Measurements from ENCODE around the gene SLC11A1.

SLC11A1 gene

GRCh38 chr2:218381916-218382366 lies at the start of gene SLC11A1:
Gene SLC11A1, plus strand, starts transcription at chr2:218382273. Its CDS starts 96 bp downstream, at chr2:218382369.
- no peaks in the 10 kb centered on the region for H3K27me3 ChIP-seq (ENCODE audit: control insufficient read depth in 1 of 2, insufficient read depth in 2 of 2, low read length in 2 of 2)
- H3K9me3 ChIP-seq (ENCODE audit: low read length), result no peaks in the 10 kb centered on the region
- H3K4me1 ChIP-seq (ENCODE audit: insufficient read depth, low read length), result no peaks in the 10 kb centered on the region
- H3K4me3 ChIP-seq (ENCODE audit: low read depth in 1 of 2, low read length in 2 of 2), result no peak within 1 kb of the TSS
- no peak within 1 kb of the TSS for H3K27ac ChIP-seq (ENCODE audit: low read depth, low read length)
- no peaks in the 10 kb centered on the region for H3K36me3 ChIP-seq (ENCODE audit: insufficient read depth, low read length)
- H3K9ac ChIP-seq (ENCODE audit: low read length), result no peak within 1 kb of the TSS

- Histone ChIP-seq H3K27ac (ENCODE audit: low read depth, low read length) (no peak overlapping the region), H3K4me3 (ENCODE audit: low read depth in 1 of 2, low read length in 2 of 2) (no peak overlapping the region), H3K36me3 (ENCODE audit: insufficient read depth, low read length) (no peaks in the 10 kb centered on the region), H3K9ac (ENCODE audit: low read length) (no peak overlapping the region), H3K4me1 (ENCODE audit: insufficient read depth, low read length) (no peaks in the 10 kb centered on the region), H3K9me3 (ENCODE audit: low read length) (no peaks in the 10 kb centered on the region), H3K27me3 (ENCODE audit: control insufficient read depth in 1 of 2, insufficient read depth in 2 of 2, low read length in 2 of 2) (no peaks in the 10 kb centered on the region)
These were observed 49.8 kb upstream of the SLC11A1 start for GRCh38 chr2:218332288-218332687.

GRCh38 chr2:218332920-218333645 lies 49.0 kb upstream of the SLC11A1 start:
- Histone ChIP-seq H3K4me1 (ENCODE audit: insufficient read depth, low read length) (no peaks in the 10 kb centered on the region), H3K36me3 (ENCODE audit: insufficient read depth, low read length) (no peaks in the 10 kb centered on the region), H3K9ac (ENCODE audit: low read length) (no peak overlapping the region), H3K4me3 (ENCODE audit: low read depth in 1 of 2, low read length in 2 of 2) (no peak overlapping the region), H3K27ac (ENCODE audit: low read depth, low read length) (no peak overlapping the region), H3K9me3 (ENCODE audit: low read length) (no peaks in the 10 kb centered on the region), H3K27me3 (ENCODE audit: control insufficient read depth in 1 of 2, insufficient read depth in 2 of 2, low read length in 2 of 2) (no peaks in the 10 kb centered on the region)

- Histone ChIP-seq H3K36me3 (ENCODE audit: insufficient read depth, low read length) (no peaks in the 10 kb centered on the region), H3K9ac (ENCODE audit: low read length) (no peak overlapping the region), H3K9me3 (ENCODE audit: low read length) (no peaks in the 10 kb centered on the region), H3K4me3 (ENCODE audit: low read depth in 1 of 2, low read length in 2 of 2) (no peak overlapping the region), H3K4me1 (ENCODE audit: insufficient read depth, low read length) (no peaks in the 10 kb centered on the region), H3K27ac (ENCODE audit: low read depth, low read length) (no peak overlapping the region), H3K27me3 (ENCODE audit: control insufficient read depth in 1 of 2, insufficient read depth in 2 of 2, low read length in 2 of 2) (no peaks in the 10 kb centered on the region)
These were observed 47.5 kb upstream of the SLC11A1 start for GRCh38 chr2:218334531-218334930.

GRCh38 chr2:218340656-218341055 lies 41.4 kb upstream of the SLC11A1 start:
- Histone ChIP-seq H3K4me3 (ENCODE audit: low read depth in 1 of 2, low read length in 2 of 2) (no peak overlapping the region), H3K36me3 (ENCODE audit: insufficient read depth, low read length) (no peaks in the 10 kb centered on the region), H3K4me1 (ENCODE audit: insufficient read depth, low read length) (no peaks in the 10 kb centered on the region), H3K9me3 (ENCODE audit: low read length) (no peaks in the 10 kb centered on the region), H3K27me3 (ENCODE audit: control insufficient read depth in 1 of 2, insufficient read depth in 2 of 2, low read length in 2 of 2) (no peaks in the 10 kb centered on the region), H3K27ac (ENCODE audit: low read depth, low read length) (no peak overlapping the region), H3K9ac (ENCODE audit: low read length) (no peak overlapping the region)

- Histone ChIP-seq H3K36me3 (ENCODE audit: insufficient read depth, low read length) (no peaks in the 10 kb centered on the region), H3K4me1 (ENCODE audit: insufficient read depth, low read length) (no peaks in the 10 kb centered on the region), H3K9me3 (ENCODE audit: low read length) (no peaks in the 10 kb centered on the region), H3K27me3 (ENCODE audit: control insufficient read depth in 1 of 2, insufficient read depth in 2 of 2, low read length in 2 of 2) (no peaks in the 10 kb centered on the region), H3K27ac (ENCODE audit: low read depth, low read length) (no peak overlapping the region), H3K4me3 (ENCODE audit: low read depth in 1 of 2, low read length in 2 of 2) (no peak overlapping the region), H3K9ac (ENCODE audit: low read length) (no peak overlapping the region)
These were observed 40.7 kb upstream of the SLC11A1 start for GRCh38 chr2:218341381-218341780.

- no peak overlapping the region for H3K9ac ChIP-seq (ENCODE audit: low read length)
- no peaks in the 10 kb centered on the region for H3K4me1 ChIP-seq (ENCODE audit: insufficient read depth, low read length)
- H3K9me3 ChIP-seq (ENCODE audit: low read length), result no peaks in the 10 kb centered on the region
- H3K36me3 ChIP-seq (ENCODE audit: insufficient read depth, low read length), result no peaks in the 10 kb centered on the region
- no peak overlapping the region for H3K4me3 ChIP-seq (ENCODE audit: low read depth in 1 of 2, low read length in 2 of 2)
- H3K27ac ChIP-seq (ENCODE audit: low read depth, low read length), result no peak overlapping the region
- H3K27me3 ChIP-seq (ENCODE audit: control insufficient read depth in 1 of 2, insufficient read depth in 2 of 2, low read length in 2 of 2), result no peaks in the 10 kb centered on the region
These were observed 39.2 kb upstream of the SLC11A1 start for GRCh38 chr2:218342837-218343236.

GRCh38 chr2:218343591-218343990 lies 38.5 kb upstream of the SLC11A1 start:
- Histone ChIP-seq H3K4me1 (ENCODE audit: insufficient read depth, low read length) (no peaks in the 10 kb centered on the region), H3K36me3 (ENCODE audit: insufficient read depth, low read length) (no peaks in the 10 kb centered on the region), H3K9me3 (ENCODE audit: low read length) (no peaks in the 10 kb centered on the region), H3K27ac (ENCODE audit: low read depth, low read length) (no peak overlapping the region), H3K9ac (ENCODE audit: low read length) (no peak overlapping the region), H3K4me3 (ENCODE audit: low read depth in 1 of 2, low read length in 2 of 2) (no peak overlapping the region), H3K27me3 (ENCODE audit: control insufficient read depth in 1 of 2, insufficient read depth in 2 of 2, low read length in 2 of 2) (no peaks in the 10 kb centered on the region)

GRCh38 chr2:218344090-218344754 lies 37.9 kb upstream of the SLC11A1 start:
- H3K27ac ChIP-seq (ENCODE audit: low read depth, low read length), result no peak overlapping the region
- no peaks in the 10 kb centered on the region for H3K27me3 ChIP-seq (ENCODE audit: control insufficient read depth in 1 of 2, insufficient read depth in 2 of 2, low read length in 2 of 2)
- H3K4me1 ChIP-seq (ENCODE audit: insufficient read depth, low read length), result no peaks in the 10 kb centered on the region
- no peak overlapping the region for H3K4me3 ChIP-seq (ENCODE audit: low read depth in 1 of 2, low read length in 2 of 2)
- H3K9me3 ChIP-seq (ENCODE audit: low read length), result no peaks in the 10 kb centered on the region
- H3K9ac ChIP-seq (ENCODE audit: low read length), result no peak overlapping the region
- no peaks in the 10 kb centered on the region for H3K36me3 ChIP-seq (ENCODE audit: insufficient read depth, low read length)

GRCh38 chr2:218344755-218345417 lies 37.2 kb upstream of the SLC11A1 start:
- no peaks in the 10 kb centered on the region for H3K36me3 ChIP-seq (ENCODE audit: insufficient read depth, low read length)

GRCh38 chr2:218345491-218346236 lies 36.4 kb upstream of the SLC11A1 start:
- no peaks in the 10 kb centered on the region for H3K36me3 ChIP-seq (ENCODE audit: insufficient read depth, low read length)
- H3K4me1 ChIP-seq (ENCODE audit: insufficient read depth, low read length), result no peaks in the 10 kb centered on the region
- H3K9ac ChIP-seq (ENCODE audit: low read length), result no peak overlapping the region
- H3K4me3 ChIP-seq (ENCODE audit: low read depth in 1 of 2, low read length in 2 of 2), result no peak overlapping the region
- H3K27ac ChIP-seq (ENCODE audit: low read depth, low read length), result no peak overlapping the region
- no peaks in the 10 kb centered on the region for H3K9me3 ChIP-seq (ENCODE audit: low read length)
- H3K27me3 ChIP-seq (ENCODE audit: control insufficient read depth in 1 of 2, insufficient read depth in 2 of 2, low read length in 2 of 2), result no peaks in the 10 kb centered on the region

More at GRCh38 chr2:218344755-218345417, 37.2 kb upstream of the SLC11A1 start:
- no peak overlapping the region for H3K4me3 ChIP-seq (ENCODE audit: low read depth in 1 of 2, low read length in 2 of 2)
- H3K4me1 ChIP-seq (ENCODE audit: insufficient read depth, low read length), result no peaks in the 10 kb centered on the region
- H3K27me3 ChIP-seq (ENCODE audit: control insufficient read depth in 1 of 2, insufficient read depth in 2 of 2, low read length in 2 of 2), result no peaks in the 10 kb centered on the region
- H3K9me3 ChIP-seq (ENCODE audit: low read length), result no peaks in the 10 kb centered on the region
- H3K27ac ChIP-seq (ENCODE audit: low read depth, low read length), result no peak overlapping the region
- no peak overlapping the region for H3K9ac ChIP-seq (ENCODE audit: low read length)
